Activated CD4-positive, alpha-beta memory T cell treated with anti-CD3 and anti-CD28 coated beads, Interleukin-2, amount 10 ng/mL, durations not matched to agents 7 days and 5 days (primary cell): ENCODE data around the gene AP5Z1. TPM values are rescaled to one million over a fixed set of nuclear protein-coding genes. Genes with fewer than 3 reads are reported as not detected.

Experiments used
- CTCF ChIA-PET: fragments of 350-600 bp; sonication (Branson Sonifier 250); formaldehyde crosslinking; loops from one replicate; lab custom pipeline; 2021; ENCODE audit warnings: antibody characterized with exemption, inconsistent platforms; lab: Charles Lee
- POLR2A ChIA-PET: fragments of 350-600 bp; sonication (Branson Sonifier 250); formaldehyde crosslinking; loops from one replicate; lab custom pipeline; 2021; ENCODE audit warnings: antibody characterized with exemption; lab: Charles Lee
- DNase-seq: peaks from one replicate; pipeline ENCODE4 v3.0.0-alpha.2; 2020
- H3K27ac Mint-ChIP-seq: one replicate; pipeline ENCODE4 v1.8.0; 2021; ENCODE audit warnings: mild to moderate bottlenecking, mixed read lengths
- H3K27me3 Mint-ChIP-seq: one replicate; pipeline ENCODE4 v1.8.0; 2021; ENCODE audit warnings: mixed read lengths
- H3K36me3 Mint-ChIP-seq: one replicate; pipeline ENCODE4 v1.8.0; 2021; ENCODE audit warnings: low read depth, mixed read lengths
- H3K4me1 Mint-ChIP-seq: one replicate; pipeline ENCODE4 v1.8.0; 2021; ENCODE audit warnings: mixed read lengths
- H3K4me3 Mint-ChIP-seq: one replicate; pipeline ENCODE4 v1.8.0; 2021; ENCODE audit warnings: mild to moderate bottlenecking, mixed read lengths
- H3K9me3 Mint-ChIP-seq: one replicate; pipeline ENCODE4 v1.8.0; 2021; ENCODE audit warnings: mixed read lengths
- total RNA-seq, 2 experiments: library from RNA; stranded (reverse); gene quantifications; one replicate each; pipeline ENCODE4 v1.2.3, GENCODE V29; 2021

The AP5Z1 gene
- total RNA-seq, 2 experiments from 2014 or later: 57.5 to 60.6 TPM

GRCh38 chr7:4840079-4840501 lies 64.7 kb downstream of the AP5Z1 start:
- no peak overlapping the region for H3K27ac Mint-ChIP-seq
- no peaks in the 10 kb centered on the region for H3K9me3 Mint-ChIP-seq
- H3K27me3 Mint-ChIP-seq: no peaks in the 10 kb centered on the region
- ChIA-PET POLR2A (no interaction called here), CTCF (no interaction called here)
- H3K4me1 Mint-ChIP-seq: no peaks in the 10 kb centered on the region
- no peak for DNase-seq
- H3K4me3 Mint-ChIP-seq: no peak overlapping the region
- H3K36me3 Mint-ChIP-seq: no peaks in the 10 kb centered on the region

Other genes starting within 250 kb of the AP5Z1 start
- 10 to 100 TPM; 32.7 to 33.2 TPM for gene FOXK1, start 93.3 kb upstream of the AP5Z1 start, total RNA-seq
- gene PAPOLB, start 86.4 kb downstream of the AP5Z1 start, total RNA-seq: not detected
- under 1 TPM in 1 of 2 experiments, not detected in 1; 0.05 TPM for gene RADIL, start 108.1 kb downstream of the AP5Z1 start, total RNA-seq
- not detected for gene MMD2, start 183.6 kb downstream of the AP5Z1 start, total RNA-seq